ENCODE results near the gene KCNA2.

KCNA2 gene

DNA sequence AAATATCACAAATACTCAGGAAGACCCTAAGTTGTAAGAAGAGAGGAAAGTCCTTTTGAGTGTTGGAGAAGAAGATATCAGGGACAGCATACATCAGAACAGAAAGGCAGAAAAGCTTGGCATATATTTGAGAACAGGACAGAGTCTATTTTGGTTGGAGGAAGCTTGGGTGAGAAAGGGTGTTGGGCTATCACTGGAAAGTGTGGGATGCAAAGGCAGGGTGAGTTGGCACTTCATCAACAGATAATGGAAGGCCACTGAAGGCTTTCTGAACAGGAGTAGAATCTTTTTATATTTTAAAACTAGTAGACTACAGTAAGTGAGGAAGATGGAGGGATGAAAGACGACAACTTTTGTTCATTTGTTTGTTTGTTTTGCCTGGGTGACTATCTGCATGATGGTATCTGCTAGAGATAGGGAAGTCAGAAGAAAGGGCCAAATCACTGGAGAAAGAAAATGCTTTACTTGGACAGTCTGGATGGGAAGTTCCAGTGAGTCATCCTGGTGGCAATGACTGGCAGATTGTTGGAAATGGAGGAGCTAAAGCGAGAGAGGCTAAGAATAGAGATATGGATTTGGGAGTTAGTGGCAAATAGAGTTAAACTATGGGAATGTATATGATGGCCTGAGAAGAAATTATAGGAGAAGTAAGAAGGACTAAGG, 33.7 kb upstream of the KCNA2 start:
- CTCF ChIA-PET = interaction anchor here (0.9 to 1.0 kb wide), 2 partner anchors 9 to 126 kb away, joined by 3 to 4 read pairs; no protein-coding TSS in a partner anchor
- H3K27ac ChIP-seq (ENCODE audit: extremely low read depth, low read depth, low read length) = no peak overlapping the region
- POLR2A ChIA-PET = no interaction called here

DNA sequence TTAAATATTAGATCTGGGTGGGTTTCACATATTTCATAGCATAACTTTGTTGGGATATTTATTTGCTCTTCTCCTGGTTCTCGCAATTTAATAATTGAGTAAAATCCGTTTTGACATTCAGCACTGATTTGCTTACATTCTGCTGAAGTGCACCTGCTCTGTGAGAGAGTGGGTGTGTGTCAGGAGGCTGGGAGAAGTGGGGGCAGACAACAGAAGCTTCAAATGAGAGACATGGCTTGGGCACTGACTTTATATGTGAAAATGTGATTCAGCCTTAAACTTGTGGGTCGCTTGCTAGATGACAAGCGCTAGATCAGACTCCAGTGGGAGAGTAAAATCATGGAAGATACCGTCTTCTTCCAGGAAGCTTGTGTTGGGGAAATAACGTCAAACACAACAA, 32.4 kb upstream of the KCNA2 start:
- Histone ChIP-seq H3K4me3 (ENCODE audit: low read depth, low read length) (no peak overlapping the region), H3K36me3 (ENCODE audit: control insufficient read depth in 2 of 2, insufficient read depth in 1 of 2, low read length in 2 of 2) (no peaks in the 10 kb centered on the region), H3K4me1 (ENCODE audit: control insufficient read depth, insufficient read depth, low read length) (no peaks in the 10 kb centered on the region), H3K27ac (ENCODE audit: extremely low read depth, low read depth, low read length) (no peak overlapping the region), H3K9me3 (ENCODE audit: control insufficient read depth, insufficient read depth, low read depth, low read length) (no peaks in the 10 kb centered on the region)
- TF ChIP-seq ZNF169 (tag by site-specific recombination; IDR thresholded peaks at IDR 0.05) = no peak
- no peak for TF ChIP-seq ZXDB (tag by site-specific recombination; IDR thresholded peaks at IDR 0.05)
- no peak for TF ChIP-seq ZNF701 (tag by site-specific recombination; IDR thresholded peaks at IDR 0.05)
- TF ChIP-seq, protein P1, sequence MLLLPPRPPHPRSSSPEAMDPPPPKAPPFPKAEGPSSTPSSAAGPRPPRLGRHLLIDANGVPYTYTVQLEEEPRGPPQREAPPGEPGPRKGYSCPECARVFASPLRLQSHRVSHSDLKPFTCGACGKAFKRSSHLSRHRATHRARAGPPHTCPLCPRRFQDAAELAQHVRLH (tag by site-specific recombination; IDR thresholded peaks at IDR 0.05) = no peak
- TF ChIP-seq ZNF561 (tag by site-specific recombination; IDR thresholded peaks at IDR 0.05; ENCODE audit: borderline replicate concordance) = no peak
- no peak for TF ChIP-seq ZNF133 (tag by site-specific recombination; IDR thresholded peaks at IDR 0.05)
- TF ChIP-seq ZBTB7A (tag by site-specific recombination; IDR thresholded peaks at IDR 0.05; ENCODE audit: low read depth) = no peak
- TF ChIP-seq, protein P2, sequence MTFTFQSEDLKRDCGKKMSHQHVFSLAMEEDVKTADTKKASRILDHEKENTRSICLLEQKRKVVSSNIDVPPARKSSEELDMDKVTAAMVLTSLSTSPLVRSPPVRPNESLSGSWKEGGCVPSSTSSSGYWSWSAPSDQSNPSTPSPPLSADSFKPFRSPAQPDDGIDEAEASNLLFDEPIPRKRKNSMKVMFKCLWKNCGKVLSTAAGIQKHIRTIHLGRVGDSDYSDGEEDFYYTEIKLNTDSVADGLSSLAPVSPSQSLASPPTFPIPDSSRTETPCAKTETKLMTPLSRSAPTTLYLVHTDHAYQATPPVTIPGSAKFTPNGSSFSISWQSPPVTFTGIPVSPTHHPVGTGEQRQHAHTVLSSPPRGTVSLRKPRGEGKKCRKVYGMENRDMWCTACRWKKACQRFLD (tag by site-specific recombination; IDR thresholded peaks at IDR 0.05) = no peak
- TF ChIP-seq ZBTB11 (tag by site-specific recombination; conservative IDR thresholded peaks at IDR 0.05; ENCODE audit: low read depth) = no peak
- ChIA-PET POLR2A (no interaction called here), CTCF (interaction anchor here (0.6 to 1.5 kb wide), 8 partner anchors 8 to 144 kb away, joined by 3 to 5 read pairs (median 3); no protein-coding TSS in a partner anchor)

More for the DNA sequence above, 33.7 kb upstream of the KCNA2 start:
- H3K4me3 ChIP-seq (ENCODE audit: low read depth, low read length) = no peak overlapping the region
- TF ChIP-seq ZNF239 (tag by site-specific recombination; IDR thresholded peaks at IDR 0.05) = no peak
- TF ChIP-seq, protein P3, sequence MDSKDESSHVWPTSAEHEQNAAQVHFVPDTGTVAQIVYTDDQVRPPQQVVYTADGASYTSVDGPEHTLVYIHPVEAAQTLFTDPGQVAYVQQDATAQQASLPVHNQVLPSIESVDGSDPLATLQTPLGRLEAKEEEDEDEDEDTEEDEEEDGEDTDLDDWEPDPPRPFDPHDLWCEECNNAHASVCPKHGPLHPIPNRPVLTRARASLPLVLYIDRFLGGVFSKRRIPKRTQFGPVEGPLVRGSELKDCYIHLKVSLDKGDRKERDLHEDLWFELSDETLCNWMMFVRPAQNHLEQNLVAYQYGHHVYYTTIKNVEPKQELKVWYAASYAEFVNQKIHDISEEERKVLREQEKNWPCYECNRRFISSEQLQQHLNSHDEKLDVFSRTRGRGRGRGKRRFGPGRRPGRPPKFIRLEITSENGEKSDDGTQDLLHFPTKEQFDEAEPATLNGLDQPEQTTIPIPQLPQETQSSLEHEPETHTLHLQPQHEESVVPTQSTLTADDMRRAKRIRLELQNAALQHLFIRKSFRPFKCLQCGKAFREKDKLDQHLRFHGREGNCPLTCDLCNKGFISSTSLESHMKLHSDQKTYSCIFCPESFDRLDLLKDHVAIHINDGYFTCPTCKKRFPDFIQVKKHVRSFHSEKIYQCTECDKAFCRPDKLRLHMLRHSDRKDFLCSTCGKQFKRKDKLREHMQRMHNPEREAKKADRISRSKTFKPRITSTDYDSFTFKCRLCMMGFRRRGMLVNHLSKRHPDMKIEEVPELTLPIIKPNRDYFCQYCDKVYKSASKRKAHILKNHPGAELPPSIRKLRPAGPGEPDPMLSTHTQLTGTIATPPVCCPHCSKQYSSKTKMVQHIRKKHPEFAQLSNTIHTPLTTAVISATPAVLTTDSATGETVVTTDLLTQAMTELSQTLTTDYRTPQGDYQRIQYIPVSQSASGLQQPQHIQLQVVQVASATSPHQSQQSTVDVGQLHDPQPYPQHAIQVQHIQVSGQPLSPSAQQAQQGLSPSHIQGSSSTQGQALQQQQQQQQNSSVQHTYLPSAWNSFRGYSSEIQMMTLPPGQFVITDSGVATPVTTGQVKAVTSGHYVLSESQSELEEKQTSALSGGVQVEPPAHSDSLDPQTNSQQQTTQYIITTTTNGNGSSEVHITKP (tag by site-specific recombination; IDR thresholded peaks at IDR 0.05) = peak; percentile 46
- H3K36me3 ChIP-seq (ENCODE audit: control insufficient read depth in 2 of 2, insufficient read depth in 1 of 2, low read length in 2 of 2) = no peaks in the 10 kb centered on the region
- H3K4me1 ChIP-seq (ENCODE audit: control insufficient read depth, insufficient read depth, low read length) = no peaks in the 10 kb centered on the region
- no peaks in the 10 kb centered on the region for H3K9me3 ChIP-seq (ENCODE audit: control insufficient read depth, insufficient read depth, low read depth, low read length)

DNA sequence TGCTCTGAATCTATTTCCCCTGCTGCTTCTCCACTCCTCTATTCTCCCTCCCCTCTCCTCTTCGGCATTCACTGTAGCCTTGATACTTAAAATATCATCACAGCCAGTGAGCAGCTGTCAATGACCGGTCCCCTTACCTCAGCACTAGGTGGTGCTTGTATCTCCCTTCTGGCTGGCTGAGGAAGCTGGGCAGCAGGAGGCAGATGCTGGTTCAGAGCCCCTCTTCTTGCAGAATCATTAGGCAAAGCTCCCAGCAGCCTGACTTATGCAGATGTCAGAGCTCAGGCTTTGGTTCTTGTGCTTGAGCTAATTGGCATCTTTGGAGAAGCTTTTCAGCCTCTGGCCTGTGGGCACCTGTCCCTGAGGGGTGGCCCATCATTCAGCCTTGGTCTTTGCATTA, 31.9 kb upstream of the KCNA2 start:
- H3K36me3 ChIP-seq (ENCODE audit: control insufficient read depth in 2 of 2, insufficient read depth in 1 of 2, low read length in 2 of 2) = no peaks in the 10 kb centered on the region
- H3K4me1 ChIP-seq (ENCODE audit: control insufficient read depth, insufficient read depth, low read length) = no peaks in the 10 kb centered on the region
- H3K9me3 ChIP-seq (ENCODE audit: control insufficient read depth, insufficient read depth, low read depth, low read length) = no peaks in the 10 kb centered on the region
- no peak overlapping the region for H3K27ac ChIP-seq (ENCODE audit: extremely low read depth, low read depth, low read length)
- CTCF ChIA-PET = interaction anchor here (0.9 to 1.5 kb wide), 5 partner anchors 15 to 127 kb away, joined by 3 to 5 read pairs (median 4); no protein-coding TSS in a partner anchor
- POLR2A ChIA-PET = no interaction called here
- no peak overlapping the region for H3K4me3 ChIP-seq (ENCODE audit: low read depth, low read length)
- no peak for TF ChIP-seq MZF1 (tag by site-specific recombination; IDR thresholded peaks at IDR 0.05; ENCODE audit: borderline replicate concordance)
- no peak for TF ChIP-seq ZNF791 (tag by site-specific recombination; IDR thresholded peaks at IDR 0.05)
- no peak for TF ChIP-seq ZNF658 (tag by site-specific recombination; IDR thresholded peaks at IDR 0.05)
- TF ChIP-seq TCF7L2 (IDR thresholded peaks at IDR 0.05; ENCODE audit: borderline replicate concordance, low read depth, low read length) = no peak
- no peak for TF ChIP-seq ZNF610 (tag by site-specific recombination; IDR thresholded peaks at IDR 0.05; ENCODE audit: borderline replicate concordance)
- no peak for TF ChIP-seq ZXDB (tag by site-specific recombination; IDR thresholded peaks at IDR 0.05)
- no peak for TF ChIP-seq ZNF473 (tag by site-specific recombination; IDR thresholded peaks at IDR 0.05)
- no peak for TF ChIP-seq ZBTB6 (tag by site-specific recombination; IDR thresholded peaks at IDR 0.05)
